ENCODE data around the gene ATP10A. TPM values are rescaled to one million over a fixed set of nuclear protein-coding genes. Genes with fewer than 3 reads are reported as not detected.

Gene ATP10A
- total RNA-seq, 4 donors from 2014 or later: 8.4 to 19.3 (median 16.5) TPM

- no peak for TF ChIP-seq CTCF (IDR thresholded peaks at IDR 0.05)
- no peak for ATAC-seq (ENCODE audit: low FRiP score)
- no peak for DNase-seq (ENCODE audit: low spot score)
Observed at GRCh38 chr15:25770031-25770430, 93.1 kb downstream of the ATP10A start.

- ATAC-seq (ENCODE audit: low FRiP score) (no peak), DNase-seq (ENCODE audit: low spot score) (no peak)
- TF ChIP-seq CTCF (IDR thresholded peaks at IDR 0.05): no peak
Observed at GRCh38 chr15:25768271-25768670, 94.9 kb downstream of the ATP10A start.

GRCh38 chr15:25767356-25768151 is 95.6 kb downstream of the ATP10A start:
- DNase-seq (ENCODE audit: low spot score) (no peak), ATAC-seq (ENCODE audit: low FRiP score) (no peak)
- no peak for TF ChIP-seq CTCF (IDR thresholded peaks at IDR 0.05)

GRCh38 chr15:25766417-25766816 is 96.7 kb downstream of the ATP10A start:
- ATAC-seq (ENCODE audit: low FRiP score): no peak
- TF ChIP-seq CTCF (IDR thresholded peaks at IDR 0.05): no peak
- DNase-seq (ENCODE audit: low spot score): no peak

GRCh38 chr15:25764980-25765735 is 98.0 kb downstream of the ATP10A start:
- DNase-seq (ENCODE audit: low spot score) (no peak), ATAC-seq (ENCODE audit: low FRiP score) (no peak)

GRCh38 chr15:25763954-25764353 is 99.2 kb downstream of the ATP10A start:
- TF ChIP-seq CTCF (IDR thresholded peaks at IDR 0.05): no peak
- ATAC-seq (ENCODE audit: low FRiP score) (no peak), DNase-seq (ENCODE audit: low spot score) (no peak)

More at GRCh38 chr15:25764980-25765735, 98.0 kb downstream of the ATP10A start:
- TF ChIP-seq CTCF (IDR thresholded peaks at IDR 0.05): no peak
